HG03159 (cell line): ENCODE results near the gene NPR1.
A peak's percentile ranks its signal among the peaks of the same experiment; 100 is the strongest.
"Not testable (repeated sequence)": the region's sequence is repeated elsewhere in the genome, so short reads cannot be mapped to it uniquely, and the experiment has no call there.

Experiments
- ATAC-seq: cut with Tn5 transposase; IDR thresholded peaks from one replicate; pipeline ENCODE4 v1.9.1; 2021; ENCODE audit warnings: mild to moderate bottlenecking, moderate library complexity; ENCODE audit not compliant: unreplicated experiment

NPR1 gene

GRCh38 chr1:153678519-153679336 is at the start of gene NPR1:
Gene NPR1, plus strand, starts transcription at chr1:153678688. Its CDS starts 421 bp downstream, at chr1:153679109.
- ATAC-seq: no peak

- ATAC-seq: no peak
Observed at GRCh38 chr1:153629343-153629665, 49.2 kb upstream of the NPR1 start.

- no peak for ATAC-seq
Observed at GRCh38 chr1:153629971-153630370, 48.5 kb upstream of the NPR1 start.

GRCh38 chr1:153630384-153630783 is 48.1 kb upstream of the NPR1 start:
- no peak for ATAC-seq

GRCh38 chr1:153631047-153632022 is 47.2 kb upstream of the NPR1 start:
- no peak for ATAC-seq

- ATAC-seq: no peak
Observed at GRCh38 chr1:153633161-153633753, 45.2 kb upstream of the NPR1 start.

GRCh38 chr1:153633754-153634665 is 44.5 kb upstream of the NPR1 start, which contains the start of gene CHTOP:
Gene CHTOP, plus strand, starts transcription at chr1:153634066. Its CDS starts 2,523 bp downstream, at chr1:153636589.
- ATAC-seq: peak; percentile 82

GRCh38 chr1:153635872-153636271 is 42.6 kb upstream of the NPR1 start:
- ATAC-seq: no peak

GRCh38 chr1:153636312-153636711 is 42.2 kb upstream of the NPR1 start:
- no peak for ATAC-seq

GRCh38 chr1:153638261-153638660 is 40.2 kb upstream of the NPR1 start:
- no peak for ATAC-seq

GRCh38 chr1:153639280-153639679 is 39.2 kb upstream of the NPR1 start:
- no peak for ATAC-seq

- not testable (repeated sequence) for ATAC-seq
Observed at GRCh38 chr1:153640213-153640612, 38.3 kb upstream of the NPR1 start.

- no peak for ATAC-seq
Observed at GRCh38 chr1:153640861-153641260, 37.6 kb upstream of the NPR1 start.

- ATAC-seq: no peak
Observed at GRCh38 chr1:153642161-153642560, 36.3 kb upstream of the NPR1 start.

GRCh38 chr1:153643100-153643499 is 35.4 kb upstream of the NPR1 start:
- ATAC-seq: no peak

- ATAC-seq: no peak
Observed at GRCh38 chr1:153643816-153644215, 34.7 kb upstream of the NPR1 start.

GRCh38 chr1:153646672-153647345 is 31.7 kb upstream of the NPR1 start:
- no peak for ATAC-seq

GRCh38 chr1:153647346-153647714 is 31.2 kb upstream of the NPR1 start:
- no peak for ATAC-seq

- ATAC-seq: no peak
Observed at GRCh38 chr1:153648000-153648643, 30.4 kb upstream of the NPR1 start.
